Midbrain (tissue), 1 donor: ENCODE results near the gene SLC5A8.

Experiments
- DNase-seq: peaks from one replicate; lab custom pipeline; 2025; lab: John Stamatoyannopoulos, UW

SLC5A8 gene, protein sequence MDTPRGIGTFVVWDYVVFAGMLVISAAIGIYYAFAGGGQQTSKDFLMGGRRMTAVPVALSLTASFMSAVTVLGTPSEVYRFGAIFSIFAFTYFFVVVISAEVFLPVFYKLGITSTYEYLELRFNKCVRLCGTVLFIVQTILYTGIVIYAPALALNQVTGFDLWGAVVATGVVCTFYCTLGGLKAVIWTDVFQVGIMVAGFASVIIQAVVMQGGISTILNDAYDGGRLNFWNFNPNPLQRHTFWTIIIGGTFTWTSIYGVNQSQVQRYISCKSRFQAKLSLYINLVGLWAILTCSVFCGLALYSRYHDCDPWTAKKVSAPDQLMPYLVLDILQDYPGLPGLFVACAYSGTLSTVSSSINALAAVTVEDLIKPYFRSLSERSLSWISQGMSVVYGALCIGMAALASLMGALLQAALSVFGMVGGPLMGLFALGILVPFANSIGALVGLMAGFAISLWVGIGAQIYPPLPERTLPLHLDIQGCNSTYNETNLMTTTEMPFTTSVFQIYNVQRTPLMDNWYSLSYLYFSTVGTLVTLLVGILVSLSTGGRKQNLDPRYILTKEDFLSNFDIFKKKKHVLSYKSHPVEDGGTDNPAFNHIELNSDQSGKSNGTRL

DNA sequence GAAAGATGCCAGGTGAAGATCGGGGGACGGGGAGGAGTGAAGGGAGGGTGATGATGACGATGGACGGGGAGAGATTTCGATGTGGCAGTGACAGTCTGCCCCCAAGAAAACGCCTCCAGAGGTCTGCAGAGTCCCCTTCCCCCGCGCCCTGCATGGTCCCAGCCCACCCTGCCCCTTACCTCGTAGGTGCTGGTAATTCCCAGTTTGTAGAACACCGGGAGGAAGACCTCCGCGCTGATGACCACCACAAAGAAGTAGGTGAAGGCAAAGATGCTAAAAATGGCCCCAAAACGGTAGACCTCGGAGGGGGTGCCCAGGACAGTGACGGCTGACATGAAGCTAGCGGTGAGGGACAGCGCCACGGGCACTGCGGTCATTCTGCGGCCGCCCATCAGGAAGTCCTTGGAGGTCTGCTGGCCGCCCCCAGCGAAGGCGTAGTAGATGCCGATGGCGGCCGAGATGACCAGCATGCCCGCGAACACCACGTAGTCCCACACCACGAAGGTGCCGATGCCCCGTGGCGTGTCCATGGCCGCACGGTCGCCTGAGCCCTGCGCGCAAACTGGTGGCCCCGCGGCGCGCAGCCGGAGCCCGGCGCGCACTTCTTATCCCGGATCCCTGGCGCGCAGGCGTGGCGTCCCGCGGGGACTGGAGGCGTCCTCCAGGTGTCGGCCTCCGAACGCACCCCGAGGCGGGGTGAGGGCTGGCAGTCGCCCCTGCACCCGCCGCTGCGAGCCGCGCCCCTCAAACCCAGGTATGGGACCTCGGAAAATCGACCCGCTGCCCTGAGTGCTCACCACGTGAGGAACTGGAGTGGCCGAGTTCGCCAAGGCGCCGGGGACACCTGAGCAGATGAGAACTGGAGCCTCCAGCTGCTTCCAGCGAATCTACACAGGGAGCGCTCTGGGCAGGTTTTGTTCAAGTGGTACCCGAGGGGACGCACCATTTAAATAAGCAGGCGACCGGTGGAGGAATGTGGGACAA is at the start of gene SLC5A8:
Gene SLC5A8, minus strand, starts transcription at position 920 of the 984 bp plus-strand sequence. Its CDS starts 390 bp downstream, at position 530.
- no peak for DNase-seq

- DNase-seq: no peak
Measured at GRCh38 chr12:101257357-101257756, 47.3 kb upstream of the SLC5A8 start.

- DNase-seq: no peak
Measured at GRCh38 chr12:101256266-101256665, 46.2 kb upstream of the SLC5A8 start.

DNA sequence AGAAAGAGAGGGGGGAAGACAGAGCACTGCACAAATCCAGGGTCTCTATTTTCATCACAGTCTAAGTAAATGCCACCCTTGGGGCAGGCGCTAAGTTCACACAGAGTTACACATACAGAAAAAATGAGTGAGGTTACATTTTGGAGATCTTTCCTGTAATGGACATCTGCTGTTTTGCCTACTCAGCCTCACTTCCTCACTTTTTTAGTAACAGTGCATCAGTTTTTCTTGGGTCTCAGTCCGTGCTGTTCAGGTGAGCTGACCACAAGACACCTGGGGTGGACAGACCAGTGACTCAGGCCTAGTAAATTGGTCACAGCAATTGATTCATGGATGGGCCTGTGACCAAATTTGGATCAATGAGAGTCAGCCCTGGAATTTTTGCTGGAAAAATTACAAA is 33.6 kb upstream of the SLC5A8 start:
- DNase-seq: no peak

GRCh38 chr12:101243074-101243473 is 33.0 kb upstream of the SLC5A8 start:
- DNase-seq: no peak

- no peak for DNase-seq
Measured at GRCh38 chr12:101238800-101239329, 28.8 kb upstream of the SLC5A8 start.

DNA sequence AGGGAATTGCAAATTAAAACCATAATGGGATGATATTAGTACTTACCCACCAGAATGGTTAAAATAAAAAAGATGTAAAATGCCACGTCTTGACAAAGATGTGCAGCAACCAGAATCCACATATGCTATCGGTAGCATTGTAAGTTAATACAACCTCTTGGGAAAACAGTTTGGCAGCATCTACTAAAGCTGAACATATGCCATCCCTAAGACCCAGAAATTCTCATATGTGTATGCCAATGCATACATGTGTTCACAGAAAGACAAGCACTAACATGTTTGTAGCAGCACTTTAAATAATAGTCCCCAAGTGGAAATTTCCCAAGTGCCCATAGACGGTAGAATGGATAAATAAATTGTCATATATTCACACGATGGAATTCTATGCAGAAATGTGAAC is 28.3 kb upstream of the SLC5A8 start:
- no peak for DNase-seq

- DNase-seq: no peak
Measured at GRCh38 chr12:101235686-101236085, 25.6 kb upstream of the SLC5A8 start.

GRCh38 chr12:101231636-101232035 is 21.6 kb upstream of the SLC5A8 start:
- DNase-seq: no peak

- DNase-seq: no peak
Measured at GRCh38 chr12:101230547-101230946, 20.5 kb upstream of the SLC5A8 start.

- no peak for DNase-seq
Measured at GRCh38 chr12:101229841-101230241, 19.8 kb upstream of the SLC5A8 start.

GRCh38 chr12:101221301-101221700 is 11.3 kb upstream of the SLC5A8 start:
- no peak for DNase-seq

DNA sequence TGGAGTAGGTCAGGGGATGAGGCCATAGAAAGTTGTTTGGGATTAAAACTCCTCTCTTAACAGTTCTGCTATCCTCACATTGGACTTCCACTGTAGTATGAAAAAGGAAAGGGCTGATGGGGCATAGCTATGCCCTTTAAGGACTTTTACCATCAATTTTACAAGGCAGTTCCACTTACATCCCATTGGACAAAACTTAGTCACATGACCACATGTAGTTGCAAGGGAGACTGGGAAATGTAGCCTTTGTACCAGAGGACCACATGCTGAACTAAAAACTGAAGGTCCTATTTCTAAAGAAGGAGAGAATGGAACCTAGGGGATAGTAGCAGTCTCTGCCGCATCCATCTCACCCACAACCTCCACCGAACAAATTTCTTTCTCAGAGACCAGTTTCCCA is 6.8 kb upstream of the SLC5A8 start:
- no peak for DNase-seq

DNA sequence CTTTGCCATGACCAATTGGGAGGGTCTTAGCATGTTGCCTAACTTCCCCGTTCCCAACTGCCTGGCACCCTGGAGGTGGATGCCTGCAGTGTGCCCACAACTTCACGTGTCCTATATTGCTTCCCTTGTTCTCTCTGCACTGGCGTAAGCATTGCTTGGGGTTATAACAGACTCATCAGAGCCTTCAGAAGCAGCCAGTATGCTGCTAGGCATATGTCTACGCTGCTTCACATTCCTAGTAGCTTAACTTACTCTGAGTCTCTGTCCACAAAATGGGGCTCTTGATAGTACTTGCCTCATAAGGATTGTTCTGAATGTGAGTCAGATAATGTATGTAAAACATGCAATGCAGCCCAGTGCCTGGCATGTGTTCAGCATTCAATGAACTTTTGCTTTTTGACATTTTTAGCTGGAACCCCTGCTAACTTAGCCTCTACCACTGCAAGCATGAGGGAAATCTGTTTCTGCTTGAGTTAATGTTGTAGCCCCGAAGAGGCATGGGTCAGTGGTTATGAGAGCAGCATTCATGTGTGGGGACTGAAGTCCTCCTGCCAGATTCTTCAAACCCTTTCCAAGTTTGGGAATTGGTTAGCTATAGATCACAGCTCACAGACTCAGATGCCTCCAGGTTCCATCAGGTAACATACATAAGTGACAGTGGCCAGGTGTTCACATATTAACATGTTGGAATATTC is 2.8 kb downstream of the SLC5A8 start:
- DNase-seq: no peak

GRCh38 chr12:101204602-101205304 is 5.3 kb downstream of the SLC5A8 start:
- no peak for DNase-seq

DNA sequence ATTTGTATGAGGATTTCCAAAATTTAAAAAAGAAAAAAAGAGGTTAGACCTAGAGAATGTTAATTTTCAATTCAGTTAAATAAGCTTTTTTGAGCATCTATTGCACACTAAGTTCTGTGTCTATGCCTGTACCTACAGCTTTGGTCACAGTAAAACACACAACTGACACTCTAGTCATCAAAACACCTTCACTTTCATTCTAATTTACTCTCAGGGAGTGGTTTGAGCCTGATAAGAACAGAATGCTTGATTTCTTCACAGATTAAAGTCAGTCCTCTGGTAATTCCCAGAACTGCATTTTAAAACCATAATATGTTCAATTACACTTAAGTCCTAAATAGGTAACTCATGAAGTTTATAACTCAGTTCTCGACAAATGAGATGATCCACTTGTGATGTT is 9.2 kb downstream of the SLC5A8 start:
- no peak for DNase-seq

DNA sequence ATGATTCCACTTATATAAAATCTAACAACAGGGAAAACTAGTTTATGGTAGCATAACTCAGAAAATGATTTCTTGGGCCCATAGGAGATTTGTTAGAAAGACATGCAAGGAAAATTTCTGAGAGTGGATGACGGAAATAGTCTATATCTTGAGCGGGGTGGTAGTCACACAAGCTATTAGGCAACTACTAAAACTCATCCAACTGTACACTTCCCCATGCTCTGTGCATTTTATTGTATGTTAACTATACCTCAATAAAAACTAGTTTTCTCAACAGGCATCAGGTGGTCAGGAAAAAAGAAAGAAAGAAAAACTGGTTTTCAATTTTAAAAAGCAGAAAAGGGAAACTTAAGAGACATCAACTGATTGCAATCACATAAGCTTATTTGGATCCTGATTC is 9.9 kb downstream of the SLC5A8 start:
- DNase-seq: no peak

DNA sequence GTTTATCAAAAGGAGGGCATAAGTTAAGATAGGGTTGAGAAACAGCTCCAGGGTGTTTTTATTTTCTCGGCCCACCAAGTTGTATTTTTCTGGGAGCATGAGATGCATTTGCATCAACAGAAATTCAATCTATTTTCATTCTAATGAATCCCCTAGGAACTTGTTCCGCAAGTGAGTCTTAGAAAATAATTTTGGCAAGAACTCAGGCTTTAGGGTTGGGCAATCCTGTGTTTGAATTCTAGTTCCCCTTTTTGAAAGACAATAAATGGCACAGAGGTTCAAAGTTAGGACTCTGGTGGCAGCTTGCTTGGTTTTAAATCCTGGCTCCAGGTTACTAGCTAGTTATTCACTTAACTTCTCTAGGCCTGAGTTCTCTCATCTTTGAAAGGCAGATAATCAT is 23.7 kb downstream of the SLC5A8 start:
- DNase-seq: no peak

DNA sequence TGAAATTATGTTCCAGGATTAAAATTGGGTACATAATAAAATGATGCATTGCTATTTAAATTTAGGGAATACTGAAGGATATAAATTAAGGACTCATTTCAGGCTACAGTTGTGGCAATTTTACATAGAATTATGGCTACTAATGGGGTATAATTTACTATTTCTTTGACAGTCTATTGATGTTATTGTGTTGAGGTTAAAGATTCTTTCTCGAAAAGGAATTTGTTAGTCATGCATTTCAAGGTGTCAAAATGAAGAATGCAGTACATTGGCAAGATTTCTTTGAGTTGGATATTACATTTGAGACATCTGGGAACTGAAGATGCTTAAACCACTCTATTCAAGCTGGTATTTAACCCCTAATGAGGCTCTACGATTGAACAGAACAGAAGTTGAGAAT is 28.3 kb downstream of the SLC5A8 start:
- no peak for DNase-seq

DNA sequence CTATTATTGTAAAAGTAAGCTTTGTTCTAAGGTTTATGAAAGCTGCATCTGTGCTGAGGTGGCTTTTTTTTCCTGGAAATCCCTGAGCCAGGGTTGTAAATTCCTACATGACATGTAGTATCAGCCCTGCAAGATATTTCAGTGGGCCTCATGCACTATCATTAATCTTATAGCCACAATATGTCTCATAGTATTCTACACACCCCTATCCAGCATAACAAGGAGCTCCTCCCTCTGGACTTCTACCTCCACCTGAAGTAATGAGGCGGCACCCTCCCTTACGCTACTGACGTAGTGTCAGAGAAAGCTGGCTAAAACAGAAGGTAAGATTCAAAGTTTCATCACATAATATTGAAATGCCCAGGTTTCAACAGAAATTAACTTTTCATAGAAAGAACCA is 35.5 kb downstream of the SLC5A8 start:
- no peak for DNase-seq

GRCh38 chr12:101173197-101173749 is 36.8 kb downstream of the SLC5A8 start:
- DNase-seq: no peak
